NCI-H2107 treated with DMSO at 0.1 percent for 48 hours (cell line): ENCODE measurements around the gene KCNRG.
"Not testable (repeated sequence)": the region's sequence is repeated elsewhere in the genome, so short reads cannot be mapped to it uniquely, and the experiment has no call there.

ENCODE experiments used
- DNase-seq: peaks from one replicate; lab custom pipeline; 2025; ENCODE audit not compliant: unreplicated experiment; lab: John Stamatoyannopoulos, UW

Gene KCNRG

GRCh38 chr13:50011461-50011860 lies 3.8 kb upstream of the KCNRG start:
- DNase-seq: no peak

- no peak for DNase-seq
Observed at GRCh38 chr13:50012396-50013169, 2.7 kb upstream of the KCNRG start.

GRCh38 chr13:50014386-50014785 lies 858 bp upstream of the KCNRG start:
- no peak for DNase-seq

- DNase-seq: no peak
Observed at GRCh38 chr13:50015750-50016149, 506 bp downstream of the KCNRG start.

GRCh38 chr13:50016444-50016843 lies 1.2 kb downstream of the KCNRG start:
- DNase-seq: no peak

GRCh38 chr13:50017819-50018218 lies 2.6 kb downstream of the KCNRG start:
- DNase-seq: no peak

GRCh38 chr13:50025436-50025835 lies 10.2 kb downstream of the KCNRG start:
- no peak for DNase-seq

- no peak for DNase-seq
Observed at GRCh38 chr13:50026788-50027473, 11.7 kb downstream of the KCNRG start.

GRCh38 chr13:50030315-50030714 lies 15.1 kb downstream of the KCNRG start:
- no peak for DNase-seq

- no peak for DNase-seq
Observed at GRCh38 chr13:50033725-50034124, 18.5 kb downstream of the KCNRG start.

GRCh38 chr13:50037788-50038187 lies 22.5 kb downstream of the KCNRG start:
- no peak for DNase-seq

- no peak for DNase-seq
Observed at GRCh38 chr13:50038266-50038665, 23.0 kb downstream of the KCNRG start.

GRCh38 chr13:50052478-50052877 lies 37.2 kb downstream of the KCNRG start:
- no peak for DNase-seq

GRCh38 chr13:50053844-50054243 lies 38.6 kb downstream of the KCNRG start:
- no peak for DNase-seq

GRCh38 chr13:50055454-50055853 lies 40.2 kb downstream of the KCNRG start:
- DNase-seq: no peak

- DNase-seq: no peak
Observed at GRCh38 chr13:50060718-50061117, 45.5 kb downstream of the KCNRG start.

- not testable (repeated sequence) for DNase-seq
Observed at GRCh38 chr13:50062336-50062735, 47.1 kb downstream of the KCNRG start.

GRCh38 chr13:50065712-50066111 lies 50.5 kb downstream of the KCNRG start:
- no peak for DNase-seq

GRCh38 chr13:50068508-50068907 lies 53.3 kb downstream of the KCNRG start:
- DNase-seq: no peak

GRCh38 chr13:50069261-50069660 lies 54.0 kb downstream of the KCNRG start:
- no peak for DNase-seq

GRCh38 chr13:50070186-50070585 lies 54.9 kb downstream of the KCNRG start:
- no peak for DNase-seq
